Measurements from ENCODE around the gene NLGN4Y. TPM values are rescaled to one million over a fixed set of nuclear protein-coding genes. Genes with fewer than 3 reads are reported as not detected.

The NLGN4Y gene
- total RNA-seq, 1 experiment from 2014 or later = not detected

- TF ChIP-seq POLR2AphosphoS5 (IDR thresholded peaks at IDR 0.05; ENCODE audit: low read depth, low read length) = no peak
- TF ChIP-seq TCF7L2 (IDR thresholded peaks at IDR 0.05; ENCODE audit: low read depth, low read length) = no peak
- TF ChIP-seq SIN3A (IDR thresholded peaks at IDR 0.05; ENCODE audit: borderline replicate concordance, insufficient read depth, low read depth, low read length) = no peak
- TF ChIP-seq, protein P1, sequence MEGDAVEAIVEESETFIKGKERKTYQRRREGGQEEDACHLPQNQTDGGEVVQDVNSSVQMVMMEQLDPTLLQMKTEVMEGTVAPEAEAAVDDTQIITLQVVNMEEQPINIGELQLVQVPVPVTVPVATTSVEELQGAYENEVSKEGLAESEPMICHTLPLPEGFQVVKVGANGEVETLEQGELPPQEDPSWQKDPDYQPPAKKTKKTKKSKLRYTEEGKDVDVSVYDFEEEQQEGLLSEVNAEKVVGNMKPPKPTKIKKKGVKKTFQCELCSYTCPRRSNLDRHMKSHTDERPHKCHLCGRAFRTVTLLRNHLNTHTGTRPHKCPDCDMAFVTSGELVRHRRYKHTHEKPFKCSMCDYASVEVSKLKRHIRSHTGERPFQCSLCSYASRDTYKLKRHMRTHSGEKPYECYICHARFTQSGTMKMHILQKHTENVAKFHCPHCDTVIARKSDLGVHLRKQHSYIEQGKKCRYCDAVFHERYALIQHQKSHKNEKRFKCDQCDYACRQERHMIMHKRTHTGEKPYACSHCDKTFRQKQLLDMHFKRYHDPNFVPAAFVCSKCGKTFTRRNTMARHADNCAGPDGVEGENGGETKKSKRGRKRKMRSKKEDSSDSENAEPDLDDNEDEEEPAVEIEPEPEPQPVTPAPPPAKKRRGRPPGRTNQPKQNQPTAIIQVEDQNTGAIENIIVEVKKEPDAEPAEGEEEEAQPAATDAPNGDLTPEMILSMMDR (IDR thresholded peaks at IDR 0.05) = no peak
- TF ChIP-seq, protein P2, sequence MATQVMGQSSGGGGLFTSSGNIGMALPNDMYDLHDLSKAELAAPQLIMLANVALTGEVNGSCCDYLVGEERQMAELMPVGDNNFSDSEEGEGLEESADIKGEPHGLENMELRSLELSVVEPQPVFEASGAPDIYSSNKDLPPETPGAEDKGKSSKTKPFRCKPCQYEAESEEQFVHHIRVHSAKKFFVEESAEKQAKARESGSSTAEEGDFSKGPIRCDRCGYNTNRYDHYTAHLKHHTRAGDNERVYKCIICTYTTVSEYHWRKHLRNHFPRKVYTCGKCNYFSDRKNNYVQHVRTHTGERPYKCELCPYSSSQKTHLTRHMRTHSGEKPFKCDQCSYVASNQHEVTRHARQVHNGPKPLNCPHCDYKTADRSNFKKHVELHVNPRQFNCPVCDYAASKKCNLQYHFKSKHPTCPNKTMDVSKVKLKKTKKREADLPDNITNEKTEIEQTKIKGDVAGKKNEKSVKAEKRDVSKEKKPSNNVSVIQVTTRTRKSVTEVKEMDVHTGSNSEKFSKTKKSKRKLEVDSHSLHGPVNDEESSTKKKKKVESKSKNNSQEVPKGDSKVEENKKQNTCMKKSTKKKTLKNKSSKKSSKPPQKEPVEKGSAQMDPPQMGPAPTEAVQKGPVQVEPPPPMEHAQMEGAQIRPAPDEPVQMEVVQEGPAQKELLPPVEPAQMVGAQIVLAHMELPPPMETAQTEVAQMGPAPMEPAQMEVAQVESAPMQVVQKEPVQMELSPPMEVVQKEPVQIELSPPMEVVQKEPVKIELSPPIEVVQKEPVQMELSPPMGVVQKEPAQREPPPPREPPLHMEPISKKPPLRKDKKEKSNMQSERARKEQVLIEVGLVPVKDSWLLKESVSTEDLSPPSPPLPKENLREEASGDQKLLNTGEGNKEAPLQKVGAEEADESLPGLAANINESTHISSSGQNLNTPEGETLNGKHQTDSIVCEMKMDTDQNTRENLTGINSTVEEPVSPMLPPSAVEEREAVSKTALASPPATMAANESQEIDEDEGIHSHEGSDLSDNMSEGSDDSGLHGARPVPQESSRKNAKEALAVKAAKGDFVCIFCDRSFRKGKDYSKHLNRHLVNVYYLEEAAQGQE (IDR thresholded peaks at IDR 0.05; ENCODE audit: insufficient read depth in 1 of 2, low read depth in 2 of 2, low read length in 1 of 2) = no peak
- ChIA-PET CTCF (no interaction called here), POLR2A (no interaction called here)
- Histone ChIP-seq H3K36me3 (ENCODE audit: control insufficient read depth, insufficient read depth, low read length) (no peaks in the 10 kb centered on the region), H3K27me3 (ENCODE audit: control insufficient read depth, insufficient read depth, low read length) (no peaks in the 10 kb centered on the region), H3K4me3 (ENCODE audit: low read depth in 2 of 2, low read length in 2 of 2) (no peak overlapping the region), H3K9me3 (ENCODE audit: control insufficient read depth, insufficient read depth, low read depth, low read length) (no peaks in the 10 kb centered on the region), H3K27ac (ENCODE audit: low read length) (no peak overlapping the region), H3K4me1 (ENCODE audit: control insufficient read depth, insufficient read depth, low read length) (no peaks in the 10 kb centered on the region)
- no TSS peak for BruUV-seq (replicated peaks)
- in situ Hi-C loops (cut with HindIII; ENCODE audit: low pct_unique_long_range_greater_than_20kb, low sequenced_read_pairs) = no loop called here
- intact Hi-C loops (cut with micrococcal nuclease; ENCODE audit: unreplicated experiment) = no loop called here
- ATAC-seq = no peak
- no peak for DNase-seq (ENCODE audit: low read depth, low spot score)
These were observed 34.1 kb upstream of the NLGN4Y start for GRCh38 chrY:14490226-14490625.

DNA sequence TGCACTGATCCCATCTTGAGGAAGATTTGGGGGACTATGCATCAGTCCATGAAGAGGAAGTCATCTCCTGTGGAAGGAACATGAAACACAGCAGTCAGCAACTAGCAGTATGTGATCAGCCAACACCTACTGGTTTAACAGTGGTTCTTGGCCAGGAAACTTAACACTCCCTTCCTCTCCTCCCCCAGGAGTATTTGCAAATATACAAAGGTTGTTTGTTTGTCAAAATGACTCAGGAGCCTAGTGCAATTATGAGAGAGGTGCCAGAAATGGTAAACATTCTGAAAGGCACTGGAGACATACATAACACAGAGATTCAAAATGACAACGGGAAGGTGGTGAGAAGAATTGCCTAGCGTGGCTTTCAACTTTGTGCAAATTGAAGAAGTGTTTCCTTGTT, 26.3 kb upstream of the NLGN4Y start:
- TF ChIP-seq, protein P1 (IDR thresholded peaks at IDR 0.05) = no peak
- TF ChIP-seq POLR2AphosphoS5 (IDR thresholded peaks at IDR 0.05; ENCODE audit: low read depth, low read length) (no peak), TCF7L2 (IDR thresholded peaks at IDR 0.05; ENCODE audit: low read depth, low read length) (no peak), SIN3A (IDR thresholded peaks at IDR 0.05; ENCODE audit: borderline replicate concordance, insufficient read depth, low read depth, low read length) (no peak)
- TF ChIP-seq, protein P2 (IDR thresholded peaks at IDR 0.05; ENCODE audit: insufficient read depth in 1 of 2, low read depth in 2 of 2, low read length in 1 of 2) = no peak
- no peaks in the 10 kb centered on the region for H3K36me3 ChIP-seq (ENCODE audit: control insufficient read depth, insufficient read depth, low read length)
- H3K27me3 ChIP-seq (ENCODE audit: control insufficient read depth, insufficient read depth, low read length) = no peaks in the 10 kb centered on the region
- no peak overlapping the region for H3K4me3 ChIP-seq (ENCODE audit: low read depth in 2 of 2, low read length in 2 of 2)
- H3K27ac ChIP-seq (ENCODE audit: low read length) = no peak overlapping the region
- intact Hi-C loops (cut with micrococcal nuclease; ENCODE audit: unreplicated experiment) = no loop called here
- ChIA-PET POLR2A (no interaction called here), CTCF (no interaction called here)
- in situ Hi-C loops (cut with HindIII; ENCODE audit: low pct_unique_long_range_greater_than_20kb, low sequenced_read_pairs) = no loop called here
- no TSS peak for BruUV-seq (replicated peaks)
- H3K9me3 ChIP-seq (ENCODE audit: control insufficient read depth, insufficient read depth, low read depth, low read length) = no peaks in the 10 kb centered on the region
- no peaks in the 10 kb centered on the region for H3K4me1 ChIP-seq (ENCODE audit: control insufficient read depth, insufficient read depth, low read length)
- no peak for ATAC-seq
- DNase-seq (ENCODE audit: low read depth, low spot score) = no peak
